Chondrocyte (in vitro differentiated cells): ENCODE results near the gene FASTK. TPM values are rescaled to one million over a fixed set of nuclear protein-coding genes. Genes with fewer than 3 reads are reported as not detected.
A peak's percentile ranks its signal among the peaks of the same experiment; 100 is the strongest.

Experiments used
- DNase-seq: peaks from one replicate; pipeline ENCODE4 v3.0.0; 2021; ENCODE audit warnings: mixed read lengths, low spot score
- H3K27ac Mint-ChIP-seq: one replicate; pipeline ENCODE4 v1.8.0; 2021; ENCODE audit warnings: mild to moderate bottlenecking, moderate library complexity, mixed read lengths; ENCODE audit not compliant: unreplicated experiment
- H3K27me3 Mint-ChIP-seq: 2 replicates; pipeline ENCODE4 v1.8.0; 2021; ENCODE audit warnings: low read depth, mixed read lengths
- H3K36me3 Mint-ChIP-seq: 2 replicates; pipeline ENCODE4 v1.8.0; 2021; ENCODE audit warnings: low read depth, mixed read lengths
- H3K4me1 Mint-ChIP-seq: 2 replicates; pipeline ENCODE4 v1.8.0; 2021; ENCODE audit warnings: low read depth, mild to moderate bottlenecking, mixed read lengths
- H3K4me3 Mint-ChIP-seq: one replicate; pipeline ENCODE4 v1.8.0; 2021; ENCODE audit warnings: mild to moderate bottlenecking, moderate library complexity, mixed read lengths; ENCODE audit not compliant: unreplicated experiment
- H3K9me3 Mint-ChIP-seq: 2 replicates; pipeline ENCODE4 v1.8.0; 2021; ENCODE audit warnings: low read depth, mixed read lengths
- total RNA-seq: library from RNA; stranded (reverse); gene quantifications from 3 replicates; pipeline ENCODE4 v1.2.1, GENCODE V29; 2021
- TF ChIP-seq, protein P1 (sequence below): fragments of 200-600 bp; sonication (generic); IDR thresholded peaks from 2 replicates; pipeline ENCODE4 v1.5.0; 2021; ENCODE audit warnings: antibody characterized with exemption, mild to moderate bottlenecking, moderate library complexity

Gene FASTK
- total RNA-seq, 1 donor from 2014 or later: 83.8 TPM

DNA sequence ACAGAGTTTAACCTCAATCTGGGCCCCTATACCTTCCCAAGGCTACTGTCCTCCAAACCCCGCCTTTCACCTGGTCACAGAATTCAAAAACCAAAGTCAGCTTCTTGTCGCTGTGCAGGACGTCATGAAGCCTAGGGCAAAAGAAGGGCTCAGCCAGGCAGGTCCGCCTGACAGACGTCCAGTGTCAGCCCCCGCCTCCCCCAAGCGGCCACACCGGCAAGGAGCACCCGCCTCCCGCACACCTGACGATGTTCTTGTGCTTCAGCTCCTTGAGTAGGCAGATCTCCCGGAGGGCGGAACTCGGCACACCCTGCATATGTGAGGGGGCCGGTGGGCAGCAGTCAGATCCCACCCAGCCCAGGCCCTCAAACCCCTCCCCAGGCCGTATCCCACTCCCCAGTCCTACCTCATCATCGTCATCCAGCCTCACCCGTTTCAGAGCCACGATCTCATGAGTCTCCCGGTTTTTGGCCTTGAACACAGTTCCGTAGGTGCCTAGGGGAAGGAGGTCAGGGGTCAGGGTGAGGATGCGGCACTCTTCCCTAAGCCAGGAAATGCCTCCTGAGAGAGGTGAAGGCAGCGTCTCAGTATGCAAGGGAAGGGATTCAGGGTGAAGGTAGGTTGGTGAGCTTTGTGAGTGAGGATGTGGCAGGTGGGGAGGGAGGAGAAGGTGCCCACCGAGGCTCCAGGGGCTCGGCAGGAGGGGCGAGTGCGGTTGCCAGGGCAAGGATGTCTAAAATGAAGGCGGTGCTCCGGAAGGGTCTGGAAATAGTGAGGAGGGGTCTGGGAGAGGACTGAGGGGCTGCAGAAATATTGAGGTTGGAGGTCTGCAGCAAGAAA, 23.7 kb downstream of the FASTK start:
- Mint-ChIP-seq H3K27me3 (no peaks in the 10 kb centered on the region), H3K27ac (peak overlapping the region; percentile 86), H3K4me1 (peaks cover 40% of the 10 kb centered on the region), H3K36me3 (peaks cover 4% of the 10 kb centered on the region), H3K4me3 (peak overlapping the region; percentile 96), H3K9me3 (no peaks in the 10 kb centered on the region)
- no peak for DNase-seq
- TF ChIP-seq, protein P1, sequence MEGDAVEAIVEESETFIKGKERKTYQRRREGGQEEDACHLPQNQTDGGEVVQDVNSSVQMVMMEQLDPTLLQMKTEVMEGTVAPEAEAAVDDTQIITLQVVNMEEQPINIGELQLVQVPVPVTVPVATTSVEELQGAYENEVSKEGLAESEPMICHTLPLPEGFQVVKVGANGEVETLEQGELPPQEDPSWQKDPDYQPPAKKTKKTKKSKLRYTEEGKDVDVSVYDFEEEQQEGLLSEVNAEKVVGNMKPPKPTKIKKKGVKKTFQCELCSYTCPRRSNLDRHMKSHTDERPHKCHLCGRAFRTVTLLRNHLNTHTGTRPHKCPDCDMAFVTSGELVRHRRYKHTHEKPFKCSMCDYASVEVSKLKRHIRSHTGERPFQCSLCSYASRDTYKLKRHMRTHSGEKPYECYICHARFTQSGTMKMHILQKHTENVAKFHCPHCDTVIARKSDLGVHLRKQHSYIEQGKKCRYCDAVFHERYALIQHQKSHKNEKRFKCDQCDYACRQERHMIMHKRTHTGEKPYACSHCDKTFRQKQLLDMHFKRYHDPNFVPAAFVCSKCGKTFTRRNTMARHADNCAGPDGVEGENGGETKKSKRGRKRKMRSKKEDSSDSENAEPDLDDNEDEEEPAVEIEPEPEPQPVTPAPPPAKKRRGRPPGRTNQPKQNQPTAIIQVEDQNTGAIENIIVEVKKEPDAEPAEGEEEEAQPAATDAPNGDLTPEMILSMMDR: no peak

DNA sequence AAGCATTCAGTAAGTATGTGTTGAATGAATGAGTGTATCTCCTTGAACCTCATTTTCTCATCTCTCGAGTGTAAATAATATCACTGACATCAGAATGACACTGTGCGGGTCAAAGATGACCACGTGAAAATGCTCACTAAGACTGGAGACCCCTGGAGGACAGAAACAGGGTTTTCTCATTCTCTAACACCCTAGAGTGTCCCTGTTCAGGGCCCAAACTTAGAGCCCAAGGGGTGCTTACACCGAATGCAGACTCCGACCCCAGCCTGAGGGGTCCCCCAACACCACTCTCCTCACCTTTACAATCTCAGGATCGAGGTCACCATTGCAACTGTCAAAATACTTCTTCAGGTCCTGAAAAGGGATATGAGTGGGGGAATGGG, 24.3 kb downstream of the FASTK start:
- DNase-seq: no peak
- no peak overlapping the region for H3K4me3 Mint-ChIP-seq
- peaks cover 34% of the 10 kb centered on the region for H3K4me1 Mint-ChIP-seq
- H3K27ac Mint-ChIP-seq: no peak overlapping the region
- H3K27me3 Mint-ChIP-seq: no peaks in the 10 kb centered on the region
- TF ChIP-seq, protein P1: peak; percentile 12
- H3K9me3 Mint-ChIP-seq: no peaks in the 10 kb centered on the region
- peaks cover 4% of the 10 kb centered on the region for H3K36me3 Mint-ChIP-seq

DNA sequence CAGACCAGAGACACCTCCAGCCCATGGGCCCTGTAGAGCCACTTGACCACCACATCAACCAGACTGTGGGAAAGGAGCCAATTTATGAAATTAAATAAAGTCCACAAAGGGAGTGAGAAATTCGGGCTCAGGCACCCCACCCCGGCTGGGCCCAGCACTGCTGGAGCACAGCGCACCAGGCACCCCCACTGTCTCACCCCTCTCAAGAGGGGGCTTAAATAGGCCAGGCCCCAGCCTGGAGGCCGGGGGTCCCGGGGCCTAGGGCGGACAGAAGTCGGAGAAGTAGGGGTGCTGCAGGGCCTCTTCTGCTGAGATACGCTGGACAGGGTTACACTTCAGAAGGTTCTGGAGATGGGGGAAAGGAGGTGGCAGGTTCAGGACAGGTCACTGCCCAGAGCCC, 26.9 kb downstream of the FASTK start:
- H3K4me3 Mint-ChIP-seq: no peak overlapping the region
- peaks cover 22% of the 10 kb centered on the region for H3K4me1 Mint-ChIP-seq
- H3K9me3 Mint-ChIP-seq: no peaks in the 10 kb centered on the region
- H3K27ac Mint-ChIP-seq: no peak overlapping the region
- H3K27me3 Mint-ChIP-seq: no peaks in the 10 kb centered on the region
- TF ChIP-seq, protein P1: no peak
- peaks cover 4% of the 10 kb centered on the region for H3K36me3 Mint-ChIP-seq
- DNase-seq: no peak

DNA sequence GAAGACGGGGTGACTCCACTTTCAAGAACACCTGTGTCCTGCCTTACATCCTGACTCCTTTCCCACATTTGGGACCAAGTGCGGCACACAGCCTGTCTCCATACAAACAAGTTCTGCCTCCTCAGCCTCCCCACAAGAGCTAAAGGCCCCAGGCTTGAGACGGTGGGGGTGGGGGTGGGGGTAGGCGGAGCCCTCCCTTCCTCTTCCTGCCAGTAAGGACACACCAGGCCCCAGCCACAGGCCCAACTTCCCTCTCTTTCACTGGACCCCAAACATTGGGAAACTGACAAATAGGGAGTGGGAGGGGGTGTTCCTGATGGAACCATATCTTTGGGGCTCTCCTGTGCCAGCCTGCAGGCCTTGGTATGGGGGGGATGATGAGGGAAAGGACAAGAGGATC, 27.5 kb downstream of the FASTK start:
- Mint-ChIP-seq H3K36me3 (peaks cover 4% of the 10 kb centered on the region), H3K9me3 (no peaks in the 10 kb centered on the region), H3K4me1 (peaks cover 16% of the 10 kb centered on the region), H3K27ac (no peak overlapping the region), H3K27me3 (no peaks in the 10 kb centered on the region), H3K4me3 (no peak overlapping the region)
- no peak for DNase-seq
- TF ChIP-seq, protein P1: no peak

DNA sequence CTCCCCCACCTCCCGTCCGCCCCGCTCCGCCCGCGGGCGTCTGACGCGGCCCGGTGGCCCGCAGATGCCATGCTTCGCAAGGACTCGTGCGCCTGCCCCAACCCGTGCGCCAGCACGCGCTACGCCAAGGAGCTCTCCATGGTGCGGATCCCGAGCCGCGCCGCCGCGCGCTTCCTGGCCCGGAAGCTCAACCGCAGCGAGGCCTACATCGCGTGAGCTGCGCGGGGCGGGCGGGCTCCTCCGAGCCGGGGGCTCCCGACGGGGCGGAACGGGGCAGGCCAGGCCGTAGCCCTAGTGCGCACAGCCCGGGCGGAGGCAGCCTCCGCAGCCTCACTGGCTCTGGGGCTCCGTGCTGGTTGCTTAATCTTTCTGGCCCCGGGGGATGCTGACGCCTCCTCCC, 29.5 kb downstream of the FASTK start:
- no peaks in the 10 kb centered on the region for H3K27me3 Mint-ChIP-seq
- TF ChIP-seq, protein P1: no peak
- DNase-seq: no peak
- H3K4me3 Mint-ChIP-seq: no peak overlapping the region
- H3K4me1 Mint-ChIP-seq: peaks cover 19% of the 10 kb centered on the region
- no peak overlapping the region for H3K27ac Mint-ChIP-seq
- no peaks in the 10 kb centered on the region for H3K9me3 Mint-ChIP-seq
- peaks cover 4% of the 10 kb centered on the region for H3K36me3 Mint-ChIP-seq
